PC-9 (cell line): Measurements from ENCODE around the gene RETREG1. TPM values are rescaled to one million over a fixed set of nuclear protein-coding genes. Genes with fewer than 3 reads are reported as not detected.

Experiments
- BruUV-seq: library from RNA; stranded (reverse); fragments of 400-500 nt; replicated peaks from 2 replicates; lab custom pipeline; 2021; lab: Mats Ljungman, UMichigan
- CTCF ChIA-PET: fragments of 300-600 bp; sonication (Branson Sonifier 250); formaldehyde crosslinking; loops from one replicate; lab custom pipeline; 2022; ENCODE audit warnings: antibody characterized with exemption; lab: Charles Lee
- POLR2A ChIA-PET: fragments of 300-600 bp; sonication (Branson Sonifier 250); formaldehyde crosslinking; loops from one replicate; lab custom pipeline; 2022; ENCODE audit warnings: antibody characterized with exemption; ENCODE audit not compliant: unreplicated experiment; lab: Charles Lee
- DNase-seq, 2 experiments: peaks; one replicate each; pipeline versions ENCODE4 v3.0.0 to v3.0.0-alpha.2; 2015 to 2022; ENCODE audit warnings: mixed read lengths in 1 of 2
- H2AFZ ChIP-seq: fragments of 200-600 bp; sonication (generic); 2 replicates; pipeline ENCODE4 v1.8.1; 2017; ENCODE audit warnings: antibody characterized with exemption
- H3F3A ChIP-seq: fragments of 200-600 bp; sonication (generic); 2 replicates; pipeline ENCODE4 v1.8.1; 2017; ENCODE audit warnings: antibody characterized with exemption, mild to moderate bottlenecking, low read depth; ENCODE audit not compliant: insufficient read depth
- H3K27ac ChIP-seq: fragments of 200-600 bp; sonication (generic); 2 replicates; pipeline ENCODE4 v1.6.1; 2016; ENCODE audit warnings: mixed run types
- H3K27me3 ChIP-seq: fragments of 200-600 bp; sonication (generic); 2 replicates; pipeline ENCODE4 v1.6.1; 2016; ENCODE audit warnings: low read depth, mixed run types; ENCODE audit not compliant: insufficient read depth
- H3K36me3 ChIP-seq: fragments of 200-600 bp; sonication (generic); 2 replicates; pipeline ENCODE4 v1.6.1; 2016; ENCODE audit warnings: low read depth, mixed run types
- H3K4me1 ChIP-seq: fragments of 200-600 bp; sonication (generic); replicated peaks from 2 replicates; pipeline ENCODE4 v1.6.1; 2016; ENCODE audit warnings: mixed run types; ENCODE audit not compliant: insufficient read depth
- H3K4me2 ChIP-seq: fragments of 200-600 bp; sonication (generic); 2 replicates; pipeline ENCODE4 v1.6.1; 2017; ENCODE audit warnings: mixed run types
- H3K4me3 ChIP-seq: fragments of 200-600 bp; sonication (generic); 2 replicates; pipeline ENCODE4 v1.6.1; 2016; ENCODE audit warnings: mixed run types
- H3K79me2 ChIP-seq: fragments of 200-600 bp; sonication (generic); 2 replicates; pipeline ENCODE4 v1.6.1; 2017; ENCODE audit warnings: low read depth, mixed run types
- H3K9me2 ChIP-seq: fragments of 200-600 bp; sonication (generic); 2 replicates; pipeline ENCODE4 v1.8.1; 2017; ENCODE audit warnings: mild to moderate bottlenecking; ENCODE audit not compliant: insufficient read depth
- H3K9me3 ChIP-seq: fragments of 200-600 bp; sonication (generic); 2 replicates; pipeline ENCODE4 v1.8.1; 2016; ENCODE audit warnings: low read depth; ENCODE audit not compliant: insufficient read depth
- H4K20me1 ChIP-seq: fragments of 200-600 bp; sonication (generic); 2 replicates; pipeline ENCODE4 v1.8.1; 2017; ENCODE audit not compliant: insufficient read depth
- EZH2 ChIP-seq: fragments of 200-600 bp; sonication (generic); IDR thresholded peaks from 2 replicates; pipeline ENCODE4 v1.8.0; 2017; ENCODE audit warnings: antibody characterized with exemption, low read depth
- intact Hi-C: fragments of 100-400 bp; cut with micrococcal nuclease; formaldehyde crosslinking; loops from one replicate; pipeline ENCODE4 v1.10.0; 2022; ENCODE audit not compliant: unreplicated experiment
- total RNA-seq: library from RNA; stranded (reverse); gene quantifications from 2 replicates; pipeline ENCODE4 v1.2.3, GENCODE V29; 2021
- TF ChIP-seq, protein P1 (sequence below): fragments of 200-600 bp; sonication (generic); conservative IDR thresholded peaks from 2 replicates; pipeline ENCODE4 v1.6.1; 2017; ENCODE audit warnings: mixed run types, antibody characterized with exemption, mild to moderate bottlenecking, moderate library complexity

Gene RETREG1
- total RNA-seq, 1 experiment from 2014 or later: 9.7 TPM

- BruUV-seq: no TSS peak
- intact Hi-C loops: loop anchor here (5.0 kb wide), 2 partner anchors 202 to 307 kb away; no protein-coding TSS in a partner anchor
- CTCF ChIA-PET: no interaction called here
Measured at GRCh38 chr5:16485656-16486055, 131.1 kb downstream of the RETREG1 start.

GRCh38 chr5:16484081-16484480 is 132.7 kb downstream of the RETREG1 start:
- H3K36me3 ChIP-seq: no peaks in the 10 kb centered on the region
- H3K4me2 ChIP-seq: no peak overlapping the region
- ChIA-PET POLR2A (interaction anchor here (0.6 to 0.8 kb wide), 3 partner anchors 29 to 711 kb away, joined by 3 to 8 read pairs (median 6); no protein-coding TSS in a partner anchor), CTCF (interaction anchor here (0.6 to 1.6 kb wide), 3 partner anchors 68 to 1467 kb away, joined by 3 to 4 read pairs (median 3); no protein-coding TSS in a partner anchor)
- H2AFZ ChIP-seq: no peak overlapping the region
- no peak overlapping the region for H3K27ac ChIP-seq
- no peak overlapping the region for H3K4me3 ChIP-seq
- no peaks in the 10 kb centered on the region for H4K20me1 ChIP-seq
- no TSS peak for BruUV-seq
- no peaks in the 10 kb centered on the region for H3K79me2 ChIP-seq
- intact Hi-C loops: no loop called here
- TF ChIP-seq, protein P1, sequence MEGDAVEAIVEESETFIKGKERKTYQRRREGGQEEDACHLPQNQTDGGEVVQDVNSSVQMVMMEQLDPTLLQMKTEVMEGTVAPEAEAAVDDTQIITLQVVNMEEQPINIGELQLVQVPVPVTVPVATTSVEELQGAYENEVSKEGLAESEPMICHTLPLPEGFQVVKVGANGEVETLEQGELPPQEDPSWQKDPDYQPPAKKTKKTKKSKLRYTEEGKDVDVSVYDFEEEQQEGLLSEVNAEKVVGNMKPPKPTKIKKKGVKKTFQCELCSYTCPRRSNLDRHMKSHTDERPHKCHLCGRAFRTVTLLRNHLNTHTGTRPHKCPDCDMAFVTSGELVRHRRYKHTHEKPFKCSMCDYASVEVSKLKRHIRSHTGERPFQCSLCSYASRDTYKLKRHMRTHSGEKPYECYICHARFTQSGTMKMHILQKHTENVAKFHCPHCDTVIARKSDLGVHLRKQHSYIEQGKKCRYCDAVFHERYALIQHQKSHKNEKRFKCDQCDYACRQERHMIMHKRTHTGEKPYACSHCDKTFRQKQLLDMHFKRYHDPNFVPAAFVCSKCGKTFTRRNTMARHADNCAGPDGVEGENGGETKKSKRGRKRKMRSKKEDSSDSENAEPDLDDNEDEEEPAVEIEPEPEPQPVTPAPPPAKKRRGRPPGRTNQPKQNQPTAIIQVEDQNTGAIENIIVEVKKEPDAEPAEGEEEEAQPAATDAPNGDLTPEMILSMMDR: no peak
- TF ChIP-seq EZH2: no peak
- no peak for DNase-seq
- 0 out of 2 replicates have a peak, but pooled peaks cover 3% of the 10 kb centered on the region for H3K9me3 ChIP-seq
- peaks cover 14% of the 10 kb centered on the region for H3K4me1 ChIP-seq
- H3K9me2 ChIP-seq: no peaks in the 10 kb centered on the region
- no peaks in the 10 kb centered on the region for H3K27me3 ChIP-seq
- H3F3A ChIP-seq: no peaks in the 10 kb centered on the region

More at GRCh38 chr5:16485656-16486055, 131.1 kb downstream of the RETREG1 start:
- no peak for DNase-seq
- Histone ChIP-seq H3K27ac (no peak overlapping the region), H3K4me3 (no peak overlapping the region), H3K4me1 (peaks cover 14% of the 10 kb centered on the region), H3F3A (no peaks in the 10 kb centered on the region), H3K9me3 (no peaks in the 10 kb centered on the region), H3K9me2 (no peaks in the 10 kb centered on the region), H3K27me3 (no peaks in the 10 kb centered on the region), H4K20me1 (no peaks in the 10 kb centered on the region), H3K36me3 (no peaks in the 10 kb centered on the region), H2AFZ (no peak overlapping the region), H3K4me2 (no peak overlapping the region), H3K79me2 (no peaks in the 10 kb centered on the region)
- POLR2A ChIA-PET: no interaction called here
- TF ChIP-seq, protein P1: no peak
- no peak for TF ChIP-seq EZH2

GRCh38 chr5:16483361-16483760 is 133.4 kb downstream of the RETREG1 start:
- POLR2A ChIA-PET: interaction anchor here (0.5 to 0.6 kb wide), 2 partner anchors 25 to 28 kb away, joined by 3 to 5 read pairs; no protein-coding TSS in a partner anchor
- Histone ChIP-seq H3K9me2 (no peaks in the 10 kb centered on the region), H3K4me2 (peak overlapping the region; percentile 16; the same call in 1 of the 2 replicates), H3K27ac (no peak overlapping the region), H3K4me1 (peaks cover 14% of the 10 kb centered on the region), H2AFZ (no peak overlapping the region), H3K4me3 (no peak overlapping the region), H3F3A (no peaks in the 10 kb centered on the region), H3K27me3 (no peaks in the 10 kb centered on the region), H3K9me3 (0 out of 2 replicates have a peak, but pooled peaks cover 3% of the 10 kb centered on the region), H4K20me1 (no peaks in the 10 kb centered on the region), H3K79me2 (no peaks in the 10 kb centered on the region), H3K36me3 (no peaks in the 10 kb centered on the region)
- intact Hi-C loops: no loop called here
- no peak for TF ChIP-seq EZH2
- TF ChIP-seq, protein P1: no peak
- BruUV-seq: no TSS peak
- CTCF ChIA-PET: interaction anchor here (0.6 kb wide), 2 partner anchors 76 to 1468 kb away, joined by 3 read pairs; no protein-coding TSS in a partner anchor
- peak in 1 of 2 experiments; percentile 65 for DNase-seq
